Measurements from ENCODE around the gene USP36. TPM values are rescaled to one million over a fixed set of nuclear protein-coding genes. Genes with fewer than 3 reads are reported as not detected.
A peak's percentile ranks its signal among the peaks of the same experiment; 100 is the strongest.

USP36 gene
- total and polyA plus RNA-seq, 11 donors: 11.7 to 40.9 (median 18.3) TPM

DNA sequence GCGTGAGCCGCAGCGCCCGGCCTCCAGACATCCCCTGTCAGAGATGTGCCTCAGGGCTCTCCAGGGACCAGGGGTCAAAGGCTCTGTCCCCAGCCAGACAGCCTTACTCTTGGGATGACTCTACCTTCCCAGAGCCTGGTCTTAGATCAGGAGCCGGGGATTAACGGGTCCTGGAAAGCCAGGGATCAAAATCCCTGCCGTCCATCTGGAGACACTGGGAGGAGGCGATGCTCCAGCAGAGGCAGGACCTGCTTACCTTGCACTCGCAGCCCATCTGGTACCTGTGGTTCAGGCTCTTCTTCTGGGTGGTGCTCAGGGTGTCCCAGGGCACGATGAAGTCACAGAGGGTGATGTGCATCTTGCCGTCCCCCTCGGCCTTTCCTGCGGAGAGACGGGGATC lies 16.7 kb upstream of the USP36 start:
- H3K4me3 ChIP-seq: no peak overlapping the region
- DNase-seq (peak in 1 of 5 donors; percentile 46), ATAC-seq (no peak)
- H3K4me1 ChIP-seq: peaks cover 0 to 10% (median under 1%) of the 10 kb centered on the region in 12 donors
- no peaks in the 10 kb centered on the region for H3K27me3 ChIP-seq
- no peaks in the 10 kb centered on the region for H3K9me3 ChIP-seq
- H3K27ac ChIP-seq: no peak overlapping the region
- H3K36me3 ChIP-seq: peaks cover 0 to 71% (median 56%) of the 10 kb centered on the region in 9 donors
- 93 to 100% (median 94%) methylated on average over 9 to 14 of the region's 14 CpGs for whole genome bisulfite sequencing, 4 donors
- intact Hi-C loops (cut with DNase I): no loop called here
- TF ChIP-seq POLR2A (IDR thresholded peaks at IDR 0.05): no peak
- TF ChIP-seq, protein P1, sequence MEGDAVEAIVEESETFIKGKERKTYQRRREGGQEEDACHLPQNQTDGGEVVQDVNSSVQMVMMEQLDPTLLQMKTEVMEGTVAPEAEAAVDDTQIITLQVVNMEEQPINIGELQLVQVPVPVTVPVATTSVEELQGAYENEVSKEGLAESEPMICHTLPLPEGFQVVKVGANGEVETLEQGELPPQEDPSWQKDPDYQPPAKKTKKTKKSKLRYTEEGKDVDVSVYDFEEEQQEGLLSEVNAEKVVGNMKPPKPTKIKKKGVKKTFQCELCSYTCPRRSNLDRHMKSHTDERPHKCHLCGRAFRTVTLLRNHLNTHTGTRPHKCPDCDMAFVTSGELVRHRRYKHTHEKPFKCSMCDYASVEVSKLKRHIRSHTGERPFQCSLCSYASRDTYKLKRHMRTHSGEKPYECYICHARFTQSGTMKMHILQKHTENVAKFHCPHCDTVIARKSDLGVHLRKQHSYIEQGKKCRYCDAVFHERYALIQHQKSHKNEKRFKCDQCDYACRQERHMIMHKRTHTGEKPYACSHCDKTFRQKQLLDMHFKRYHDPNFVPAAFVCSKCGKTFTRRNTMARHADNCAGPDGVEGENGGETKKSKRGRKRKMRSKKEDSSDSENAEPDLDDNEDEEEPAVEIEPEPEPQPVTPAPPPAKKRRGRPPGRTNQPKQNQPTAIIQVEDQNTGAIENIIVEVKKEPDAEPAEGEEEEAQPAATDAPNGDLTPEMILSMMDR (IDR thresholded peaks at IDR 0.05): no peak

DNA sequence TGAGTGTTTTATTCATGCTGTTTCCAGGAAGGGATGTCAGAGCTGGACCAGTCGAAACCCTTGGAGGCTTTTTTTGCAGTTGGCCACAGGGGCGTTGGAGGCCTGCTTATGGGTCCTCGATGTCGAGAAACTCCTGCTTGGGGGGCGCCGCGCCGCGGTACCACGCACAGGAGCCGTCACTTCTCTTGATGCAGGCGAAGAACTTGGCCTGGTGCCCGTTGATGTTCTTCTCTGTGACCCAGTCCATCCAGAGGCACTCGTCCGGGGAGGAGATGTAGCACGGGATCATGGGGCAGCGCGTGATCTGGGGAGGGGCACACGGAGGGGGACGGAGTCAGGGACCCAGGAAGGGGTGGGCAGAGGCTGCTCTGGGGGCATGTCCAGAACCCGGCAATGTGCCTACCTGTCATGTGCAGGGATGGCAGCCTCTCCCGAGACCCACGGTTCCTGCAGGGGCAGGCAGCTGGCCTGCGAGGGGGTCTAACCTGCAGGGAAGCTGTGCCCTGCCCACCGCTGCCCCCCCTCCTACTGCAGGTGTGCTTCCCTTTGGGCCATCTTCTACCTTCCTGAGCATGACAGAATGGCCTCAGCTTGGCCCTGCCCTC lies 15.0 kb upstream of the USP36 start:
- intact Hi-C loops (cut with DNase I): no loop called here
- Histone ChIP-seq H3K36me3 (peaks cover 0 to 71% (median 56%) of the 10 kb centered on the region in 9 donors), H3K27ac (no peak overlapping the region), H3K27me3 (no peaks in the 10 kb centered on the region), H3K9me3 (no peaks in the 10 kb centered on the region), H3K4me3 (no peak overlapping the region), H3K4me1 (no peaks in the 10 kb centered on the region)
- ATAC-seq (no peak), DNase-seq (peak in 1 of 5 donors; percentile 58)
- TF ChIP-seq, protein P1 (IDR thresholded peaks at IDR 0.05): no peak
- TF ChIP-seq POLR2A (IDR thresholded peaks at IDR 0.05): no peak
- 92 to 93% (median 93%) methylated on average over 17 to 25 of the region's 25 CpGs for WGBS, 4 donors

DNA sequence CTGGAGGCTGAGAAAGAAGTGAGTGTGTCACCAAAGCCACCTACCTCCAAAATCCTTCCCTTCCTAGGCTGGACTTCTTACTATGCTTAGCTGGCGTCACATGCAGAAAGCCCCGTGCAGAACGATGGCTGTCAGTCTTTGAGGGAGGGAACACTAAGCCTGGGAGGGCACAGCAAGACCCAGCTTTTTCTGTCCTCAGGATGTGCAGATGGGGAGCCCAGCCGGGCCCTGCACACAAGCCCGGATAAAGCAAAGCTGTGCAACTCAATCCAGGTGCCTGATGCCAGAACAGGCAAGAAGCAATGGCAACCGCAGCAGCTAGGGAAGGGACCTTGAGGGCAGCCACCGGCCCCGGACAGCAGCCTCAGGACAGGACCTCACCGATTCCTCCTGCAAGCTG lies 13.9 kb upstream of the USP36 start:
- TF ChIP-seq POLR2A (IDR thresholded peaks at IDR 0.05): no peak
- TF ChIP-seq, protein P1 (IDR thresholded peaks at IDR 0.05): no peak
- Histone ChIP-seq H3K4me3 (no peak overlapping the region), H3K27ac (no peak overlapping the region), H3K4me1 (no peaks in the 10 kb centered on the region), H3K36me3 (peaks cover 0 to 63% (median 52%) of the 10 kb centered on the region in 9 donors), H3K9me3 (no peaks in the 10 kb centered on the region), H3K27me3 (no peaks in the 10 kb centered on the region)
- no peak for ATAC-seq
- 81 to 88% (median 83%) methylated on average over 6 to 9 of the region's 9 CpGs for WGBS, 4 donors
- peak in 1 of 5 donors; percentile 11 for DNase-seq
- intact Hi-C loops (cut with DNase I): no loop called here

DNA sequence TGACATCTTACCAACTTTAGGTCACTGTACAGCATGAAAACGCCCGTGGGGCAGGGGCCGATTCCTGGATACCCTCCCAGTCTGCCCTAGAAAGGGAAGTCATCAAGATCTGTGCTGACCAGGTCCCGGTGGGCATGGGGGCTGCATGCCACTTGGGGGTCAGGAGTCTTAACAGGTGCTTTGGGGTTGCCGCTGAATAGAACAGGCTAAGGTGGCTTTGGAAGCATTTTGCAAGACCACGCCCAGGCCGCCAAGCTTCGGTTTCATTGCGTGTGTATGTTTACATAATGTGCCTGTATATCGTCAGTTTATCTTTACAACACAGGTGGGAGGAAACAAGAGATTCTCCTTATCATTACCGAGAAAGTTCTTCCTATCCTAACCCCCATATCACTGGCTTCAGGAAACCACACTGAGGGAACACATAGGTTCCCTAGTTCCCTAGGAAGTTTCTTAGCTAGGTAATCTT lies 13.3 kb upstream of the USP36 start:
- Histone ChIP-seq H3K27me3 (no peaks in the 10 kb centered on the region), H3K4me3 (no peak overlapping the region), H3K9me3 (no peaks in the 10 kb centered on the region), H3K27ac (no peak overlapping the region), H3K36me3 (peaks cover 0 to 60% (median 51%) of the 10 kb centered on the region in 9 donors), H3K4me1 (no peaks in the 10 kb centered on the region)
- DNase-seq (peak in 1 of 5 donors; percentile 33), ATAC-seq (no peak)
- intact Hi-C loops (cut with DNase I): no loop called here
- 79 to 89% (median 82%) methylated on average over 11 of the region's 11 CpGs for WGBS, 4 donors
- TF ChIP-seq, protein P1 (IDR thresholded peaks at IDR 0.05): no peak
- TF ChIP-seq POLR2A (IDR thresholded peaks at IDR 0.05): no peak
